GM18508 (cell line): Measurements from ENCODE around the gene LTBP4.
"Not testable (repeated sequence)": the region's sequence is repeated elsewhere in the genome, so short reads cannot be mapped to it uniquely, and the experiment has no call there.

Experiments used
- ATAC-seq: cut with Tn5 transposase; IDR thresholded peaks from one replicate; pipeline ENCODE4 v1.9.1; 2021; ENCODE audit warnings: moderate number of reproducible peaks; ENCODE audit not compliant: insufficient read depth, unreplicated experiment

Gene LTBP4

GRCh38 chr19:40571831-40572495, 29.2 kb upstream of the LTBP4 start:
- ATAC-seq: no peak

DNA sequence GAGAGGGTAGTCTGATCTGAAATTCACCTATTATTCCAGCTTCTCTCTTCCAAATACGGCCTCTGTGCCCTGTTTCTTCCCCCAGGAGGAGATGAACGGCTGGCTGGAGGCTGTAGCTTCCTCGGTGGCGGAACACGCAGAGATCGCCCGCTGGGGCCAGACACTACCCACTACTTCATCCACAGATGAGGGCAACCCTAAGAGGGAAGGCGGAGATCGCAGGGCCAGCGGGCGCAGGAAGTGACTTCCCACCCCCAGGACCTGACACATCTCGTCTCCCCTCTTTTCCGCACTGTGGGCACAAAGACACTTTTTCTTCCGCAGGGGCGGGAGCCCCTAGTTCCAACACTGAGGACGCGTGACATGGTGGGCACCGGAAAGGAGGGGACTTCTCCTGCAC, 25.8 kb upstream of the LTBP4 start:
- no peak for ATAC-seq

DNA sequence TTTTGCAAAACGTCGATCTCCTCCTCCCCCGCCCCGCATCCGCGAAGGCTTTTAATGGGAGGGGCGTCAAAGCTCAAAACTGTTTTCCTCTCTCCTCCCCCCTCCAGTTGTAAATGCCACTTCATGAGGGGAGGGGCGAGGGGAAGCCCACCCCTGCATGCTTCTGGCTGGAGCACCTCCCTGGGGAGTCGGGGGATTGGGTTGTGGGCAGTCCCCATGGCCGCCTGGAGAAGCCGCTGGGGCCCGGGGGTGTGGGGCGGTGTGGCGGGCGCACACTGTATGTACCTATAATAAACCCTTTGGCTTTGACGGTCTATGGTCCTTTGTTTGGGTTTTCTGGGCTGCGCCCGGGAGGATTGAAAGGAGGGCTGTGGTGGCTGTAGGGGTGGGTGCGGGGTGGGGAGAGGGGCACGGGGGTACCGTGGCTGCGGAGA, 25.0 kb upstream of the LTBP4 start:
- ATAC-seq: no peak

- ATAC-seq: peak; percentile 76
Observed at GRCh38 chr19:40576585-40577451, 24.4 kb upstream of the LTBP4 start, which contains the start of gene SHKBP1. Gene SHKBP1 (plus strand): TSS chr19:40576873. CDS start chr19:40576900, 27 bp downstream.

DNA sequence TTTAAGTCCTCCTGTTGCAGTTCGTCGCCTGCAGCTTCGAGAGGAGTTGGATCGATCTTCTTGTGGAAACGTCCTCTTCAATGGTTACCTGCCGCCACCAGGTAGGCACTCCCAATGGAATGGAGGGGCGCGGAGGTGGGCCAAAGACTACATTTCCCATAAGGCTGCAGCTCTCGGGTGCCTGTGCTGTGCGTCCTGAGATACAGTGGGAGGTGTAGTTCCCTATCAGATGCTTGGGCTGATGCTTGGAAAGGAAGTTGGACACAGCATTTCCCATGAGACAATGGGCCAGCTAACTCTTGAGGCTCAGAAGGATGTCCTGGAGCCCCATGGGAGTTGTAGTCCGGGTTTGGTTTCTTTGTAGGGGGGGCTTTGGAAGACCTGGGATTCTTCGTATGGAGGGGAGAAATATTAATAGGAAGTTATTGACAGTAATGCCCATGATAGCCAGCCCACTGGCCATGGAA, 22.7 kb upstream of the LTBP4 start:
- no peak for ATAC-seq

DNA sequence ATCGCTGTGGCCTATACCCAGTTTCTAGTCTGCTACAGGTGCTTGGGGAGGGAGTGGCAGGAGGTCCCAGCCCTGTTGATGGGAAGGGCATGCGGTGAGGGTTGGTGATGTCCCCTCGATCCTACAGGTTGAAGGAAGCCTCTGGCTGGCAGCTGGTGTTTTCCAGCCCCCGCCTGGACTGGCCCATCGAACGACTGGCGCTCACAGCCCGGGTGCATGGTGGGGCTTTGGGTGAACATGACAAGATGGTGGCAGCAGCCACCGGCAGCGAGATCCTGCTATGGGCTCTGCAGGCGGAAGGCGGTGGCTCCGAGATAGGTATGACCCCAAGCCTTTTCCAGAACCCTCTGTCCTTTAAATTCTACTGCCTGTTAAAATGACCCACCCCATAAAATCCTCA, 20.6 kb upstream of the LTBP4 start:
- ATAC-seq: no peak

- no peak for ATAC-seq
Observed at GRCh38 chr19:40581531-40581930, 19.6 kb upstream of the LTBP4 start.

GRCh38 chr19:40582467-40582866, 18.7 kb upstream of the LTBP4 start:
- ATAC-seq: no peak

DNA sequence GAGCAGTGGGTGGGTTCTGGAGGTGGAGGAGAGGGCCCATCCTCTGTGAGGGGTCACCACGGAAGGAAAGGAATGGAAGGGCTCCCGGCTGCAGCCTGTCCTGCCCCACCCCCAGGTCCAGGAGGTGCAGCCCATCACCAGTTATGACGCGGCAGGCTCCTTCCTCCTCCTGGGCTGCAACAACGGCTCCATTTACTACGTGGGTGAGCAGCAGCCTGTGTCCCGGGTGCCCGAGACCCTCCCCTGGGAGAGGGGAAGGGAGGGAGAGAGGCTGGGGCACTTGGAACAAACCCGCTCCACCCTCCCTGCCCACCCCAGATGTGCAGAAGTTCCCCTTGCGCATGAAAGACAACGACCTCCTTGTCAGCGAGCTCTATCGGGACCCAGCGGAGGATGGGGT, 17.9 kb upstream of the LTBP4 start:
- ATAC-seq: no peak

GRCh38 chr19:40584007-40584406, 17.2 kb upstream of the LTBP4 start:
- ATAC-seq: no peak

DNA sequence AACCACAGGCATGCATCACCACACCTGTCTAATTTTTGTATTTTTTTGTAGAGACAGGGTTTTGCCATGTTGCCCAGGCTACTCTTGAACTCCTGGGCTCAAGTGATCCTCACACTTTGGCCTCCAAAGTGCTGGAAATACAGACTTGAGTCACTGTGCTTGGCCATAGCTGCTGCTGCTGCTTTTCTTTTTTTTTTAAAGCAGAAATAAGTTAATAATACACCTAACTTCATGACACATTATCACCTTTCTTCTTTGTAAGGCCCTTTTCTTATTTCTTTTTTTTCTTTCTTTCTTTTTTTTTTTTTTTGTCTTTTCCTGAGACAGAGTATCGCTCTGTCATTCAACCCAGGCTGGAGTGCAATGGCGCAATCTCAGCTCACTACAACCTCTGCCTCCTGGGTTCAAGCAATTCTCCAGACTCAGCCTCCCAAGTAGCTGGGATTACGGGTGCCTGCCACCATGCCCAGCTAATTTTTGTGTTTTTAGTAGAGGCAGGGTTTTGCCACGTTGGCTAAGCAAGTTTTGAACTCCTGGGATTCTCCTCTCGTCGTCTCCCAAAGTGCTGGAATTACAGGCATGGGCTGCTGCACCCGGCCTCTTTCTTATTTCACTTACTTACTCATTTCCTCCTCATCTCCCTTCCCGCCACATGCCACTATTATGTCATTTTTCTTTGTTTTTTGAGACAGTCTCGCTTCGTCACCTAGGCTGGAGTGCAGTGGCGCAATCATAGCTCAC, 15.8 kb upstream of the LTBP4 start:
- ATAC-seq: no peak

DNA sequence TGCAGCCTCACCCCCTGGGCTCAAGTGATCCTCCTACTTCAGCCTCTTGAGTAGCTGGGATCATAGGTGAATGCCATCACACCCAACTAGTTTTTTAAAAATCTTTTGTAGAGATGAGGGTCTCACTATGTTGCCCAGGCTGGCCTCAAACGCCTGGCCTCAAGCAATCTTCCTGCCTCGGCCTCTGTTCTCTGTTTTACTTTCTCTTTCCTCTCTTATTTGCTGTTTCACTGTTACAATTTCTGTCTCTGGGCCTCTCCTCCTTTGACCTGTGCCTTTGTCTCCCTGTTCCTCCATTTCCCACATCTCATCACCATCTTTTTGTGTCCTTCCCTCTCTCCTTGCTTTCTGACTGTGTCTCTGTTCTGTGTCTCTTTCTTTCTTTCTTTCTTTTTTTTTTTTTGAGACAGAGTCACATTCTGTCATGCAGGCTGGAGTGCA, 15.2 kb upstream of the LTBP4 start:
- ATAC-seq: no peak

DNA sequence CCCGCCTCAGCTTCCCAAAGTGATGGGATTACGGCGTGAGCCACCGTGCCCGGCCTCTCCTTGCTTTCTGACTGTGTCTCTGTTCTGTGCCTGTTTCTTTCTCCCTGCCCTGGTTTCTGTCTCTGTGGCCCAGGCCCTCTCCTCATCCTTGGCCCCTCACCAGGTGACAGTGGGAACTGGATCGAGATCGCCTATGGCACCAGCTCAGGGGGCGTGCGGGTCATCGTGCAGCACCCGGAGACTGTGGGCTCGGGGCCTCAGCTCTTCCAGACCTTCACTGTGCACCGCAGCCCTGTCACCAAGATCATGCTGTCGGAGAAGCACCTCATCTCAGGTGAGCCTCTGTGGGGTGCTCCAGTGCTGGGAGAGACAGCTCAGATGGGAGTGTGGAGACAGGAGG, 14.6 kb upstream of the LTBP4 start:
- no peak for ATAC-seq

- no peak for ATAC-seq
Observed at GRCh38 chr19:40588110-40588854, 12.9 kb upstream of the LTBP4 start.

- ATAC-seq: no peak
Observed at GRCh38 chr19:40588926-40589569, 12.1 kb upstream of the LTBP4 start.

DNA sequence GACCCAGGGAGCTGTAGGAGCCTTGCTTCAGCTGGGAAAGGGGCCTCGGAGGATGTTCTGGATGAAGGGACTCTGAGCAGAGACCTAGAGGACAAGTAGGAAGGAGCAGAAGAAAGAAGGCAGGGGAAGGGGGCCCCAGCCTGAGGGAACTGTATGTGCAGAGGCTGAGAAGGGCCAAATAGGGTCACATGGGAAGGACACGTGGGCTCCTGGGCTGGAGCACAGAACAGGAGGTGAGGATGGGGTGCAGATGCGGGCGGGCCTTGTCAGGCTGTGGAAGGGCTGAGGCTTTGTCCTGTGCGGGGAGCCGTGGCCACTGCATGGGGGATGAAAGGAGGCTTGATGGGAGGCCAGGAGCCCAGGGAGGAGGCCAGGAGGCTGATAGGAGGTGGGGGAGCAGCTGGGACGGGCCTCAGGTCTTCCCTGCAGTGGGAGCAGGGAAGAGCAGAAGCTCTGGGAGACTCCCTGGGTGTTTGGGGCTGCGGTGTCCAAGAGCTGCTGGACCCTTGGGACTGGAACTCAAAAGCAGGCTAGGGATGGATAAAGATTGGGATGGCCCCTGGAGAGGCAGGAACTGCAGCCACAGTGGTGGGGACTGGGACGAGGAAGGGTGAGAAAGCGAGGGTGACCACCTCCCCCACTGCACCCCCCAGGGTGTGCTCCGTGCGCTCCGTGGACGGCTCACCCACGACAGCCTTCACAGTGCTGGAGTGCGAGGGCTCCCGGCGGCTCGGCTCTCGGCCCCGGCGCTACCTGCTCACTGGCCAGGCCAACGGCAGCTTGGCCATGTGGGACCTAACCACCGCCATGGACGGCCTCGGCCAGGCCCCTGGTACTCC, 11.4 kb upstream of the LTBP4 start:
- ATAC-seq: no peak

DNA sequence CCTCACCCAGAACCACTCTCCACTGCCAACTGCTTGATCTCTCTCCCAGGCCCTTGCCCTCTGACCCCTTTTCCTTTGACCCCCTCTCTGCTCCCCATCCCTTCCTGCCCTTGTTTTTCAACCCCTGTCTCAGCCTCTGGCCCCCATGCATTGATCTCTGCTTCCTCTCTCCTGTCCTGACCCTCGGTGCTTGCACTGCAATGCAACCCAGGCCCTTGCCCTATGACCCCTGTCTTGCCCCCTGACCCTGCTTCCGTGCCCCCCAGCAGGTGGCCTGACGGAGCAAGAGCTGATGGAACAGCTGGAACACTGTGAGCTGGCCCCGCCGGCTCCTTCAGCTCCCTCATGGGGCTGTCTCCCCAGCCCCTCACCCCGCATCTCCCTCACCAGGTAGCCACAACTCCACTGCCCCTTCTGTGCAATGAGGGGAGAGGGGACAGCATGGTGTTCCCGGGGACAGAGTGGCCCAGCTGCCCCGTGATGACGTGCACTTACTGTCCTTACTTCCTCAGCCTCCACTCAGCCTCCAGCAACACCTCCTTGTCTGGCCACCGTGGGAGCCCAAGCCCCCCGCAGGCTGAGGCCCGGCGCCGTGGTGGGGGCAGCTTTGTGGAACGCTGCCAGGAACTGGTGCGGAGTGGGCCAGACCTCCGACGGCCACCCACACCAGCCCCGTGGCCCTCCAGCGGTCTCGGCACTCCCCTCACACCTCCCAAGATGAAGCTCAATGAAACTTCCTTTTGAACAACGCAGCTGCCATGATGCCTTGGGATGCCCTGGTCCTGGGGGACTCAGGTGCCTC, 10.5 kb upstream of the LTBP4 start:
- ATAC-seq: no peak

- ATAC-seq: not testable (repeated sequence)
Observed at GRCh38 chr19:40591724-40592123, 9.4 kb upstream of the LTBP4 start.
